Endothelial cell of umbilical vein (primary cell): Measurements from ENCODE around the gene PHAF1. TPM values are rescaled to one million over a fixed set of nuclear protein-coding genes. Genes with fewer than 3 reads are reported as not detected.

Experiments
- BruUV-seq: library from RNA; stranded (reverse); fragments of 400-500 nt; replicated peaks from 2 replicates; lab custom pipeline; 2021; lab: Mats Ljungman, UMichigan
- CTCF ChIA-PET: fragments of 300-600, 350-600 bp; sonication (Branson Sonifier 250); formaldehyde crosslinking; loops from one replicate; lab custom pipeline; 2021; ENCODE audit warnings: antibody characterized with exemption, inconsistent platforms; lab: Charles Lee
- POLR2A ChIA-PET: fragments of 300-600, 350-600 bp; sonication (Branson Sonifier 250); formaldehyde crosslinking; loops from one replicate; lab custom pipeline; 2021; ENCODE audit warnings: antibody characterized with exemption, inconsistent platforms; lab: Charles Lee
- DNase-seq: peaks from one replicate; pipeline ENCODE4 v3.0.0-alpha.2; 2011; ENCODE audit warnings: low read depth, low spot score
- FAIRE-seq: peaks from 2 replicates; lab custom pipeline; 2011; peaks lifted over from hg19 to GRCh38; lab: Jason Lieb, UNC
- H2AFZ ChIP-seq: 2 replicates; pipeline ENCODE4 v1.6.0; 2012; ENCODE audit warnings: low read depth, low read length, control low read depth, inconsistent platforms
- H3K27ac ChIP-seq: 2 replicates; pipeline ENCODE4 v1.5.1; 2011; ENCODE audit warnings: low read depth, mild to moderate bottlenecking, control low read depth, low read length, moderate library complexity; ENCODE audit not compliant: insufficient read depth
- H3K27me3 ChIP-seq, 2 experiments: 2 replicates each; pipeline versions ENCODE4 v1.6.0 to v1.6.1; 2011; ENCODE audit warnings: low read length in 2 of 2, mixed read lengths in 1 of 2; ENCODE audit not compliant: control insufficient read depth in 2 of 2, insufficient read depth in 2 of 2
- H3K36me3 ChIP-seq, 2 experiments: 2 replicates in 1 of 2; 3 replicates in 1 of 2; pipeline ENCODE4 v1.5.1; 2011; ENCODE audit warnings: low read length in 2 of 2, mild to moderate bottlenecking in 1 of 2, moderate library complexity in 1 of 2; ENCODE audit not compliant: control insufficient read depth in 2 of 2, insufficient read depth in 2 of 2; ENCODE audit errors: extremely low read depth in 1 of 2
- H3K4me1 ChIP-seq: 3 replicates; pipeline ENCODE4 v1.5.1; 2011; ENCODE audit warnings: mild to moderate bottlenecking, low read length; ENCODE audit not compliant: control insufficient read depth, insufficient read depth; ENCODE audit errors: extremely low read depth
- H3K4me2 ChIP-seq: 2 replicates; pipeline ENCODE4 v1.6.1; 2011; ENCODE audit warnings: low read length, control low read depth, mixed read lengths; ENCODE audit not compliant: insufficient read depth
- H3K4me3 ChIP-seq, 3 experiments: fragments of 200-600 bp in 1 of 3; sonication (generic), shearing (Covaris generic) in 1 of 3; replicated peaks in 1 of 3; 2 replicates each; pipeline ENCODE4 v1.5.1; 2011 to 2016; ENCODE audit warnings: control low read depth in 3 of 3, low read length in 3 of 3, mild to moderate bottlenecking in 2 of 3, inconsistent platforms in 1 of 3, low read depth in 1 of 3, moderate library complexity in 1 of 3; ENCODE audit not compliant: insufficient read depth in 1 of 3
- H3K79me2 ChIP-seq: 2 replicates; pipeline ENCODE4 v1.6.0; 2012; ENCODE audit warnings: low read length, inconsistent platforms; ENCODE audit not compliant: control insufficient read depth, insufficient read depth
- H3K9ac ChIP-seq: replicated peaks from 2 replicates; pipeline ENCODE3; 2011; ENCODE audit warnings: low read length, control low read depth; ENCODE audit not compliant: insufficient read depth; ENCODE audit errors: extremely low read depth
- H3K9me1 ChIP-seq: replicated peaks from 3 replicates; pipeline ENCODE4 v1.6.0; 2011; ENCODE audit warnings: mild to moderate bottlenecking, low read length; ENCODE audit not compliant: control insufficient read depth, insufficient read depth; ENCODE audit errors: extremely low read depth
- H3K9me3 ChIP-seq: replicated peaks from 2 replicates; pipeline ENCODE4 v1.5.1; 2012; ENCODE audit warnings: low read length, inconsistent platforms; ENCODE audit not compliant: control insufficient read depth, insufficient read depth
- H4K20me1 ChIP-seq: replicated peaks from 2 replicates; pipeline ENCODE3; 2011; ENCODE audit warnings: mild to moderate bottlenecking, low read length; ENCODE audit not compliant: control insufficient read depth, insufficient read depth; ENCODE audit errors: extremely low read depth
- EZH2 ChIP-seq: IDR thresholded peaks from 2 replicates; pipeline ENCODE4 v1.6.1; 2012; ENCODE audit warnings: borderline replicate concordance, low read depth, mild to moderate bottlenecking, moderate library complexity, low read length, inconsistent platforms; ENCODE audit not compliant: severe bottlenecking
- FOS ChIP-seq: IDR thresholded peaks from 2 replicates; pipeline ENCODE4 v1.6.1; 2011; ENCODE audit warnings: mild to moderate bottlenecking, low read length, moderate library complexity, borderline replicate concordance; ENCODE audit not compliant: insufficient read depth
- GATA2 ChIP-seq: IDR thresholded peaks from 2 replicates; pipeline ENCODE4 v1.7.0; 2011; ENCODE audit warnings: low read depth, mild to moderate bottlenecking, moderate library complexity, mixed read lengths, low read length; ENCODE audit not compliant: insufficient read length, insufficient read depth
- JUN ChIP-seq: IDR thresholded peaks from 2 replicates; pipeline ENCODE4 v1.6.1; 2011; ENCODE audit warnings: borderline replicate concordance, low read depth; ENCODE audit not compliant: insufficient read length, insufficient read depth
- MYC ChIP-seq: IDR thresholded peaks from one replicate; pipeline ENCODE4 v1.6.1; 2011; ENCODE audit warnings: mild to moderate bottlenecking, low read depth, low read length
- POLR2A ChIP-seq: IDR thresholded peaks from 2 replicates; pipeline ENCODE4 v1.6.1; 2012; ENCODE audit warnings: low read depth, mild to moderate bottlenecking, control low read depth, low read length
- POLR2AphosphoS5 ChIP-seq: IDR thresholded peaks from 2 replicates; pipeline ENCODE4 v1.6.1; 2012; ENCODE audit warnings: low read depth, mild to moderate bottlenecking, control low read depth, low read length, moderate library complexity; ENCODE audit not compliant: insufficient read depth
- dilution Hi-C: fragments of 300-500 bp; cut with MboI; formaldehyde crosslinking; loops from one replicate; pipeline ENCODE4 v1.15.0; 2019; ENCODE audit warnings: low sequenced_read_pairs; ENCODE audit not compliant: extremely low pct_ligation_motif_present
- intact Hi-C: fragments of 100-400 bp; cut with micrococcal nuclease; formaldehyde crosslinking; loops from one replicate; pipeline ENCODE4 v1.10.0; 2022
- polyA plus RNA-seq, 4 experiments: library from polyadenylated mRNA; depleted of rRNA in 3 of 4; stranded (reverse) in 3 of 4; unstranded in 1 of 4; fragments of >200 nt; gene quantifications; 2 replicates each; pipeline versions ENCODE4 v1.2.1 to v1.2.3, GENCODE V29; 2011 to 2012; ENCODE audit warnings: missing spikeins in 1 of 4
- total RNA-seq: library from RNA; stranded (reverse); gene quantifications from 2 replicates; pipeline ENCODE4 v1.2.3, GENCODE V29; 2021
- TF ChIP-seq, protein P1 (sequence below), 2 donors: IDR thresholded peaks; 1 replicate in 1 of 2; 2 replicates in 1 of 2; pipeline ENCODE4 v1.5.1; 2011; ENCODE audit warnings: low read length in 2 of 2, mild to moderate bottlenecking in 2 of 2, moderate library complexity in 2 of 2, control low read depth in 1 of 2, inconsistent platforms in 1 of 2, low read depth in 1 of 2; ENCODE audit not compliant: insufficient read depth in 1 of 2; ENCODE audit errors: extremely low read depth in 1 of 2
- TF ChIP-seq, protein P2 (sequence below): IDR thresholded peaks from 2 replicates; pipeline ENCODE4 v1.6.1; 2011; ENCODE audit not compliant: insufficient read depth, insufficient read length

Gene PHAF1
- total and polyA plus RNA-seq, 2 donors (not counting 3 experiments of a cell fraction or from before 2014, with no cell fraction given) = 18.5 to 21.9 TPM

DNA sequence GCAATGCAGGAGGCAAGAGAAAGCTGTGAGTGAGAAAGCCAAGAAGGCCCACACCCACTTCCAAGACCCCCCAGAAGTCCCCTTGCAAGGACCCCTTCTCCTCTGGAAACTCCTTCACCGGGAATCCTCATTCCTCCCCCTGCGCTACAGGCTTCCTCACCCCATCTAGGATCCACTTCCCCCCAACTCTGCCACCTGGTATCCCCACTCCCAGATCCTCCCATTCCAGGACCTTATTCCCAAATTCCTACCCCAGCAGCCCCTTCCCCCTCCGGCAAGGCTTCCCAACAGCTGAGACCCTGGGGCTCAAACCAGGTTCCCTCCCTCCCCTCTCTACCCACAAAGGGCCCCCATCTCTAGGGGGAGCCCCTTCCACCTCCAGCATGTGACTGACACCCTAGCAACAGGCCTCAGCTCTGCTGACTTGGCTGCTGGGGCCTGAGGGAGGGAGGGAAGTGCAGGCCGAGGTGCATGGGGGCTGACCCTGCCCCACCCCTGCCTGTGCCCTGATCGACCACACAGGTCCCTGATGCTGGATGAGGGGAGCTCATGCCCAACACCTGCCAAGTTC, 56.9 kb downstream of the PHAF1 start:
- Histone ChIP-seq H3K9ac (no peak overlapping the region), H4K20me1 (no peaks in the 10 kb centered on the region), H3K27me3 (peaks cover 36 to 46% of the 10 kb centered on the region in 2 experiments), H3K4me1 (peaks cover 26% of the 10 kb centered on the region), H3K9me1 (no peaks in the 10 kb centered on the region), H3K27ac (no peak overlapping the region), H3K4me2 (no peak overlapping the region), H3K9me3 (no peaks in the 10 kb centered on the region), H3K79me2 (no peaks in the 10 kb centered on the region), H3K36me3 (no peaks in the 10 kb centered on the region), H3K4me3 (no peak overlapping the region), H2AFZ (no peak overlapping the region)
- no peak for FAIRE-seq
- ChIA-PET POLR2A (no interaction called here), CTCF (interaction anchor here (2.5 kb wide), 1 partner anchor 19 kb away, joined by 6 read pairs; no protein-coding TSS in a partner anchor)
- BruUV-seq = no TSS peak
- intact Hi-C loops (no loop called here), dilution Hi-C loops (no loop called here)
- no peak for DNase-seq
- TF ChIP-seq FOS (no peak), JUN (no peak), GATA2 (no peak), EZH2 (no peak), POLR2A (no peak), MYC (no peak), POLR2AphosphoS5 (no peak)
- TF ChIP-seq, protein P1, sequence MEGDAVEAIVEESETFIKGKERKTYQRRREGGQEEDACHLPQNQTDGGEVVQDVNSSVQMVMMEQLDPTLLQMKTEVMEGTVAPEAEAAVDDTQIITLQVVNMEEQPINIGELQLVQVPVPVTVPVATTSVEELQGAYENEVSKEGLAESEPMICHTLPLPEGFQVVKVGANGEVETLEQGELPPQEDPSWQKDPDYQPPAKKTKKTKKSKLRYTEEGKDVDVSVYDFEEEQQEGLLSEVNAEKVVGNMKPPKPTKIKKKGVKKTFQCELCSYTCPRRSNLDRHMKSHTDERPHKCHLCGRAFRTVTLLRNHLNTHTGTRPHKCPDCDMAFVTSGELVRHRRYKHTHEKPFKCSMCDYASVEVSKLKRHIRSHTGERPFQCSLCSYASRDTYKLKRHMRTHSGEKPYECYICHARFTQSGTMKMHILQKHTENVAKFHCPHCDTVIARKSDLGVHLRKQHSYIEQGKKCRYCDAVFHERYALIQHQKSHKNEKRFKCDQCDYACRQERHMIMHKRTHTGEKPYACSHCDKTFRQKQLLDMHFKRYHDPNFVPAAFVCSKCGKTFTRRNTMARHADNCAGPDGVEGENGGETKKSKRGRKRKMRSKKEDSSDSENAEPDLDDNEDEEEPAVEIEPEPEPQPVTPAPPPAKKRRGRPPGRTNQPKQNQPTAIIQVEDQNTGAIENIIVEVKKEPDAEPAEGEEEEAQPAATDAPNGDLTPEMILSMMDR (IDR thresholded peaks at IDR 0.05; ENCODE audit: extremely low read depth in 1 of 2, insufficient read depth in 1 of 2, low read depth in 1 of 2, low read length in 2 of 2) = no peak
- TF ChIP-seq, protein P2, sequence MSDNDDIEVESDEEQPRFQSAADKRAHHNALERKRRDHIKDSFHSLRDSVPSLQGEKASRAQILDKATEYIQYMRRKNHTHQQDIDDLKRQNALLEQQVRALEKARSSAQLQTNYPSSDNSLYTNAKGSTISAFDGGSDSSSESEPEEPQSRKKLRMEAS = no peak
